ENCODE data around the gene PIP4K2A.
"Not testable (repeated sequence)": the region's sequence is repeated elsewhere in the genome, so short reads cannot be mapped to it uniquely, and the experiment has no call there.

The PIP4K2A gene

GRCh38 chr10:22714479-22715289, at the start of gene PIP4K2A:
Gene PIP4K2A (minus strand): TSS chr10:22714578. CDS start chr10:22714326, 252 bp downstream.
- peak; percentile 80 for DNase-seq

GRCh38 chr10:22761569-22762220, 47.3 kb upstream of the PIP4K2A start:
- no peak for DNase-seq

- no peak for DNase-seq
These were observed 45.6 kb upstream of the PIP4K2A start for GRCh38 chr10:22760025-22760424.

GRCh38 chr10:22758867-22759266, 44.5 kb upstream of the PIP4K2A start:
- DNase-seq = no peak

GRCh38 chr10:22754296-22754695, 39.9 kb upstream of the PIP4K2A start:
- DNase-seq = no peak

GRCh38 chr10:22753786-22754185, 39.4 kb upstream of the PIP4K2A start:
- no peak for DNase-seq

GRCh38 chr10:22752272-22752889, 38.0 kb upstream of the PIP4K2A start:
- DNase-seq = no peak

- no peak for DNase-seq
These were observed 35.8 kb upstream of the PIP4K2A start for GRCh38 chr10:22750131-22750530.

GRCh38 chr10:22744858-22745257, 30.5 kb upstream of the PIP4K2A start:
- DNase-seq = not testable (repeated sequence)

- DNase-seq = no peak
These were observed 28.3 kb upstream of the PIP4K2A start for GRCh38 chr10:22742678-22743077.

- not testable (repeated sequence) for DNase-seq
These were observed 27.3 kb upstream of the PIP4K2A start for GRCh38 chr10:22741631-22742030.

- DNase-seq = no peak
These were observed 25.8 kb upstream of the PIP4K2A start for GRCh38 chr10:22740180-22740579.

GRCh38 chr10:22737587-22737986, 23.2 kb upstream of the PIP4K2A start:
- DNase-seq = no peak

GRCh38 chr10:22736134-22736533, 21.8 kb upstream of the PIP4K2A start:
- DNase-seq = no peak

GRCh38 chr10:22733992-22734391, 19.6 kb upstream of the PIP4K2A start:
- DNase-seq = no peak

- no peak for DNase-seq
These were observed 13.3 kb upstream of the PIP4K2A start for GRCh38 chr10:22727663-22728062.

- no peak for DNase-seq
These were observed 12.7 kb upstream of the PIP4K2A start for GRCh38 chr10:22727112-22727511.

- no peak for DNase-seq
These were observed 10.4 kb upstream of the PIP4K2A start for GRCh38 chr10:22724773-22725172.

GRCh38 chr10:22723783-22724182, 9.4 kb upstream of the PIP4K2A start:
- DNase-seq = no peak

GRCh38 chr10:22723343-22723779, 9.0 kb upstream of the PIP4K2A start:
- DNase-seq = no peak

GRCh38 chr10:22722626-22723169, 8.3 kb upstream of the PIP4K2A start:
- DNase-seq = no peak

- no peak for DNase-seq
These were observed 6.3 kb upstream of the PIP4K2A start for GRCh38 chr10:22720667-22721066.

GRCh38 chr10:22719406-22720042, 5.1 kb upstream of the PIP4K2A start:
- no peak for DNase-seq

All from NCI-H774 (cell line).